K562 (cell line): ENCODE data around the gene KLHL22.

Source experiments
- C11orf30 ChIP-seq: fragments of 450-650 bp; IDR thresholded peaks from 2 replicates; pipeline ENCODE4 v1.6.1; 2016; ENCODE audit warnings: low read depth, mild to moderate bottlenecking
- CTCF ChIP-seq, 3 experiments: IDR thresholded peaks in 2 of 3; conservative IDR thresholded peaks in 1 of 3; 2 replicates each; pipeline ENCODE4 v1.5.1; 2011 to 2012; ENCODE audit warnings: low read length in 3 of 3, mild to moderate bottlenecking in 3 of 3, control low read depth in 2 of 3, improper control_type of control experiment in 1 of 3, inconsistent platforms in 1 of 3, low read depth in 1 of 3, mixed read lengths in 1 of 3, moderate library complexity in 1 of 3; ENCODE audit not compliant: insufficient read depth in 2 of 3
- EGR1 ChIP-seq: fragments of 450-650 bp; conservative IDR thresholded peaks from 2 replicates; pipeline ENCODE4 v1.6.1; 2017; ENCODE audit warnings: mild to moderate bottlenecking
- EWSR1 ChIP-seq: fragments of 450-650 bp; IDR thresholded peaks from 2 replicates; pipeline ENCODE4 v1.6.1; 2018; ENCODE audit warnings: borderline replicate concordance, mild to moderate bottlenecking, low read depth, moderate library complexity; ENCODE audit not compliant: partially characterized antibody
- EZH2 ChIP-seq: IDR thresholded peaks from 2 replicates; pipeline ENCODE4 v1.6.1; 2012; ENCODE audit warnings: low read depth, mild to moderate bottlenecking, inconsistent platforms, low read length, borderline replicate concordance
- GMEB1 ChIP-seq: fragments of 250-450 bp; sonication (Bioruptor Pico); IDR thresholded peaks from 2 replicates; pipeline ENCODE4 v1.4.0; 2020; ENCODE audit warnings: mild to moderate bottlenecking
- GTF3C2 ChIP-seq: IDR thresholded peaks from 3 replicates; pipeline ENCODE4 v1.6.1; 2011; ENCODE audit warnings: borderline replicate concordance, mild to moderate bottlenecking, moderate library complexity; ENCODE audit not compliant: insufficient read length; ENCODE audit errors: extremely low read depth
- KLF16 ChIP-seq: IDR thresholded peaks from 2 replicates; pipeline ENCODE4 v1.6.1; 2016; ENCODE audit warnings: antibody characterized with exemption
- MAFF ChIP-seq: IDR thresholded peaks from 2 replicates; pipeline ENCODE4 v1.6.1; 2012; ENCODE audit warnings: low read length, improper control_type of control experiment
- MXI1 ChIP-seq: IDR thresholded peaks from 2 replicates; pipeline ENCODE4 v1.6.1; 2011; ENCODE audit warnings: low read depth, mild to moderate bottlenecking, improper control_type of control experiment, low read length
- SRSF3 ChIP-seq: fragments of 200-400 bp; formaldehyde crosslinking; IDR thresholded peaks from 2 replicates; pipeline ENCODE4 v1.6.1; 2016; ENCODE audit warnings: mild to moderate bottlenecking, low read length, moderate library complexity; ENCODE audit not compliant: insufficient read depth
- TFAP4 ChIP-seq: sonication (generic); formaldehyde crosslinking; IDR thresholded peaks from 2 replicates; pipeline ENCODE4 v1.8.0; 2022; ENCODE audit warnings: missing genetic modification reagents, mild to moderate bottlenecking, moderate library complexity, borderline replicate concordance
- ZNF584 ChIP-seq: fragments of 200-800 bp; sonication (Bioruptor generic); IDR thresholded peaks from 2 replicates; pipeline ENCODE4 v1.6.1; 2016; ENCODE audit warnings: low read depth, mild to moderate bottlenecking, missing genetic modification characterization, missing compliant biosample characterization

GRCh38 chr22:20517841-20518592 lies 22.4 kb upstream of the KLHL22 start:
- TF ChIP-seq EWSR1 (no peak), MXI1 (no peak), GMEB1 (no peak), EZH2 (no peak), KLF16 (no peak), ZNF584 (CRISPR knock-in tag) (no peak), CTCF (IDR thresholded peaks at IDR 0.05 in 2 of 3, conservative IDR thresholded peaks at IDR 0.05 in 1 of 3; ENCODE audit: insufficient read depth in 2 of 3, low read depth in 1 of 3, low read length in 3 of 3) (no peak), GTF3C2 (no peak), MAFF (no peak), SRSF3 (no peak), EGR1 (no peak), C11orf30 (no peak), TFAP4 (CRISPR knock-in tag) (no peak; the same call in 1 of the 2 replicates)
